SW 1271 (cell line): Measurements from ENCODE around the gene TCF7L2.

Experiments
- DNase-seq, 2 experiments: peaks; one replicate each; lab custom pipeline; 2025; lab: John Stamatoyannopoulos, UW

Gene TCF7L2

DNA sequence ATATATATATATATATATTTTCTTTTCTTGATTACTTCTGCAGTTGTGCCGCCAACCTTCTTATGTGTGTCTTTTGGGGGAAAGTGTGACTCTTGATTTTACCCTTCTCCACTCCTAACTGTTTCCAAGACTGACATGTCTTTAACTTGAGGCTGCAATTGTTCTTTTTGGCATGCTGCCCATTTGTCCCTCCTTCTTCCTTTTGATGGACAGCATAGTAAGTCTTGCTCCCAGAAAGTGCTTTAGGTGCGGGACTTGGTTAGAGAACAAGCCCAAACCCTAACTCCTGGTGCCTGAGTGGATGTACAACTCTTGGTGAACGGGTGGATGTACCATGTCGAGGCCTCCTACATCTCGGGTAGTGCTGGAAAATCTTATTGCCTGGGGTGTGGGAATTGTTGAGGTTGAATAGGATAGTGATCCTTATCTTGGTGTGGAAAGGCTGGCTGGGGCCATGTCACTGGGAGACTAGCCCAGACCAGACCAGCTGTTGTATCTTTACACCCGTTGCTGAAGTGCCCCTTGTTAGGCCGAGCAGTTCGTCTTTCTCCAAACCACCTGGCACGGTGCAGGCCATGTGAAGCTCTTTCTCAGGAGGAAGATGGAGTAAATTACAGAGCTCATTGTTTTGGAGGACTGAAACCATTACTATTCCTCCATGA, 16.3 kb downstream of the TCF7L2 start:
- DNase-seq: no peak

DNA sequence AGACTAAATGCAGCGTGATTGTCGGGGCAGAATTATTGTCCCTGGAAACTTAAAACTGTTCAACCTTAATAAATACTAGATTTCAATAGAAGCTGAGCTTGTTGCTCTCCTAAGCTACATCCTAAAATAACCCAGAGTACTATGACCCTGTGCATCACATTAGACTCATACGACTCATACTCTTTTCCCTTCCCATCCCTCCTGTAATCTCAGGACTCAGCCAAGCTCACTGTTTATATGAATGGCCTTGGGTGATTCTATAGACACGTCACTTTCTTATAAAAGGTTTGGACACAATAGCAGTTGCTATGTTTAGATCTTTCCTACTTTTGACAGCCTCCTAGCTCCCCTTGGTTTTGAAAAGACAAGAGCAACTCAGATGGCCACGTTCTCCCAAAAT, 17.2 kb downstream of the TCF7L2 start:
- DNase-seq: no peak

DNA sequence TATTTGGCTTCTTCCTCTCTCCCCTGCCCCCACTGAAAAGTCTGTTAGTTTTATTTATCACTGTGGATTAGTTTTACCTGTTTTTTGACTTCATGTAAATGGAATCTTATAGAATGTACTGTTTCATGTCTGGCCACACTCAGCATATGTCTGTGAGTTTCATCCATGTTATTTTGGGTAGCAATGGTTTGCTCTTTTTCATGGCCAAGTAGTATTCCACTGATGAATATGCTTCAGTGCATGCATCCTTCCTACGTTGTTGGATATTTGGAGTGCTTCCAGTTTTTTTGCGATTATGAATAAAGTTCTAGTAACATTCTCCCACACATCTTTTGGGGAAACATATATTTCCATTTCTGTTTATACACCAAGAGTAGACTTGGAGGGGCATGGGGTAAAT, 19.1 kb downstream of the TCF7L2 start:
- DNase-seq: no peak

DNA sequence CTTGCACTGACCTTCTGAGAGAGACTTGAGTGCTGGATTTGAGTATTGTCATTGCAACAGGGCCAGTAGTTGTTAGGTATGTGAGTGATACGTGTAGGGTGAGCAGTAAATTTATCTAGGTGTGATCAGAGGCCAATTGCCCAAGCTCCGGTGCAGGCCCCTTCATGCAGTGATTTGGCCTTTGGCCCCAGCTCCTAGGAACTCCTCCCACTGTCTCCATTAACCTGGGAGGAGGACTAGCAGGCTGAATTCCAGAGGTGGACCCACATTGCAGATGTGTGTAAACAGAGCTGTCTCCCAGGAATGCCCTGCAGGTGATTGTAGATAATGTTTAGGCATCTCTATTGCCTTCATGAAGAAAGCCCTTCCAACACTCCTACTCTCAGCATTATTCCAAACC, 19.5 kb downstream of the TCF7L2 start:
- DNase-seq: no peak

DNA sequence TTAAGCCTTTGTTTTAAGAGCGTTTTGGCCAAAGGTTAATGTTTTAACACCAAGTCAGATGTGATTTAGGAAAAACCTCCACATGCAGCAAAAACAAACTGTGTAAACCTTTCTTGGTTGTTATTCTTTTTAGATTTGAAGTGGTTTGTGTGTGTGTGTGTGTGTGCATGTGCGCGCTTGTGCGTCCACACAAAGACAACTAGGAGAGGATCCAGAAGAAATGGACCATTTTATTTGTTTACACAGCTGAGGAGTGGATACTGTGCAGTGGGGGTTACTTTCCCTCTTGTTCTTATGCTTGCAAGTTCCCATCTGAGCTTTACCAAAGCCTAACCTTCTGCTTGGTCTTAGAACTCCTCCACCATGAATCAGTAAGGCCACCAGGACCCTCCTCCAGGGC, 20.0 kb downstream of the TCF7L2 start:
- DNase-seq: no peak

DNA sequence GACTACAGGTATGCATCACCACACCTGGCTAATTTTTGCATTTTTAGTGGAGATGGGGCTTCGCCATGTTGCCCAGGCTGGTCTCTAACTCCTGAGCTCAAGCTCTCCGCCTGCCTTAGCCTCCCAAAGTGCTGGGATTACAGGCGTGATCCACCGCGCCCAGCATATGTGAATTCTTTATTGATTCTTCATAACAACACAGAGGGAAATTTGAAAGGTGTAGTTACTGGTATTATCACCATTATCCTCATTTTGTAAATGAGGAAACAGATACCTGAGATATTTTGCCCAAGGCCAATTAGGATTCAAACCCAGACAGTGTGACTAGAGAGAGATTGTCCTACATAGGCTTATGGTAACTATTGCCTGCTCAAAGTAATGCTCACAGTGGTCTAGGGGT, 22.6 kb downstream of the TCF7L2 start:
- no peak for DNase-seq

DNA sequence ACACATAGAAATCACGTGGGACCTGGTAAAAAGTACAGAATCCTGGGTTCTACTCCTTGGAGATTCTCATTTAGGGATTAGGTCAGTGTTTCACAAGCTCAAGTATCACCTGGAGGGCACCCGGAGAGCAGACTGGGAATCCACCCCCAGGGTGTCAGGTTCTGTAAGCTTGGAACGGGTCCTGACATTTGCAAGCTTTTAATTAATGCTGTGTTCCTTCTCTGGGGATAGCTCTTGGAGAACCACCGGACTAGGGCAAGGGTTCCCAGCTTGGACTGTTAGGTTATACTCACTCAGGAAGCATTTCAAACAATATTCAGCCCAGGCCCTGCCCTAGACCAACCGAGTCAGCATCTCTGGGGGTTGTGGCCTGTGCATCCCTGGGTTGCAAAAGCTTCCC, 23.0 kb downstream of the TCF7L2 start:
- no peak for DNase-seq

DNA sequence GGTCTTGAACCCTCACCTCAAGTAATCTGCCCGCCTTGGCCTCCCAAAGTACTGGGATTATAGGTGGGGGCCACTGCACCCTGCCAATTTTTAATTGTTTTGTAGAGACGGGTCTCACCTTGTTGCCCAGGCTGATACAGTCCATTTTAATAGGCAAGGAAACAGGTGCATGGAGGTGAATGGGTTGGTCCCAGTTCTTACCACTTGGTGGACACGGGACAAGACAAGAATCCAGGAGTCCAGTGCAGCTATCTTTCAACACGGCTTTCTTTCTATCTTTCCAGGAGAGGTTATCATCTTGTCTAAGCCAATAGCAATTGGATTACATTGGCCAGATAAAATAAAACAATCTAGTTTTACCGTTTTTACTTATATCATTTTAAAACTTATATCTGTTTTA, 23.8 kb downstream of the TCF7L2 start:
- no peak for DNase-seq

DNA sequence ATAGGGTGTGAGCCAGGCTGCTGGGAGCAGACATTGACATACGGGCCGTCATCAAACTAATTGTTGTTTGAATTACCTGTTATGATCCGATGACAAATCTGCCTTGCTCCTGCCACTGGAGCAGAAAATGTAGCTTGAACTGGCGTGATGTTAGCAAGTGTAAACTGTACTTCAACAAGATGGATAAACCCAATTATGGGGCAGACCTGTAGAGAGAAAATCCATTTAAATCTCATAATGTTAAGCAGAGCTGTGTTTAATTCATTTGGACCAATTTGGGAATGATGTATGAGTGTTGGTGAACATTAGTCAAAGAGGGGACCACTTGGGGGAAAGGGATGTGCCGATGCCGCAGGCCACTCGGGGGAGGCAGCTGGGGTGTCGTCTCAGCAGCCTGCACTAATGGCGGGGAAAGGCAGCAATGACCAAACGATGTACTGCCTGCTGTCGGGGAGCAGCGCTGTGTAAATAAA, 27.4 kb downstream of the TCF7L2 start:
- DNase-seq: no peak

DNA sequence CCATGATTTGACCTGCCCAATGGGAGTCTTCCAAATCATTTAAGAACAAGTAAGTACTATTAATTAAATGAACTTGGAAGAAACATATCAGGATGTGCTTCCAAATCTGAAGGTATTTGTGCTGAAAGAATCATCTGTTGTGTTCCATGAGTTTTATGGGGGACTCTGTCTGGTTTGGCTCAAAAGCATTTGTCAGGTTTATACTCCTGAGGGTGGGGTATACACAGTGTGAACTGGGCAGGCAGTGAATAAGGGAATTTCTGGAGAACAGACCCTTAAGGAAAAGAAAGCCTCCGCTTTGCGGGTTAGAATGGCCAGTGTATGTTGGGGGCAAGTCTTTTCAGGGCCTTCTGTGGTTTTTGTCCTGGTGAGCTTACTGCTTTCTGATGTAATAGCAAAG, 29.9 kb downstream of the TCF7L2 start:
- no peak for DNase-seq

DNA sequence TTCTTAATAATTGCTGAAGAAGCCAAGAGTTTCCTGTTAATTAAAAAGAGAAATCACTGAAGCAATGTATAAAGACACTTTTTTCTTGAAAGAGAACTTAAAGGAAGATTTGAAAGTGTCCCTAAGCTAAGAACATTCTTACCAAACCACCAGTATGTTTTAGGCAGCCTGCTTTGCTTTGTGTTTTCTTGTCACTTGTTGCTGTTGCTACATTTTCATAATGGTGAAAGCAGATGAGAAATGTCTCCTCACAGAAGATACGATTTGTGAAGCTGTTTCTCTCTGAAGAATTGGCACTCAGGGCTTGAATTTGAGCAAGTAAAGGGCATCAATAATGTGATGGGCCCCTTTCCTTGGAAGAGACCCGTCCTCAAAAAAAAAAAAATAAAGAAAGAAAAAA, 30.9 kb downstream of the TCF7L2 start:
- no peak for DNase-seq

DNA sequence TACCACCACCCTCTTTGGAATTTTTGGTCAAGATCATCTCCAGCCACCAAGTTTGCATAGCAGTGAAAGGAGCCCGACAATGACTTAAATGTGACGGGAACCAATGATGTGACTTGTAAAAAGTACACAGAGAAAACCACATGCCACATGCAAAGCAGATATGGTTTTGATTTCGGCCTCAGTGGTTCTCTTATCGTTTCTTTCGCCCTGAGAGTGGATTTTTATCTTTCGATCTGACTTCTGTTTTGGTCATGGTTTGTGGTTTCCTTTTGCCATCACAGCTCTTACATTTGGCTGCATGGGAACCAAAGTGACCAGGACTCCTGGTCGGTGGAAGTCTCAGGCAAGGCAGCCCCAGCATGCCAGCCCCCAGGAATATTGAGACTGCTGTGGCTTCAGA, 31.5 kb downstream of the TCF7L2 start:
- no peak for DNase-seq

DNA sequence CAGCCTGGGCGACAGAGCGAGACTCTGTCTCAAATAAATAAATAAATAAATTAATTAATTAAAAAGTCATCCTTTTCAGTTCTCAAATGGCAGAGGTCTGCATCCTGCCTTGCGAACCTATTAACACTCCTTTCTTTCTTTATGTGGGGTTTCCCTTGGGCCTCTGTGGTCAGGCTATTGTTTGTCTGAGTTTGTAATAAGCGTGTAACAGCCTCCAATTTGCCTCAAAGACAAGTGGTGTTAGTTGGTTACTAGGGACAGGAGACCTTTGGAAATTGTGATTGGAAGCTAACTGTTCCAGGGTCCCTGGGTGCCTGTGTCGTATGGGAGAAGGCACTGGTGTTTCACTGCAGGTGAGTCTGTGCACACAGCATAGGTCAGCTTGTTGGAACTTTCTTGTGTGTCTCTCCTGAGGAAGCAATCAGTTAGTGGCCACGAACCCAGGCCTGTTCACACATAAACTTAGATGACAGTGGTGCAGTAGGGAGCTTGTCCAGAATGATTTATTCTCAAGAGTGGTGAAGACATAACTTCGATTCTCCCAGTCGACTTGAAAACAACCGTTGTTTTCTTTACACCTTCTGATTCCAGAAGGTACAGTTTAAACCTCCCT, 33.5 kb downstream of the TCF7L2 start:
- no peak for DNase-seq

DNA sequence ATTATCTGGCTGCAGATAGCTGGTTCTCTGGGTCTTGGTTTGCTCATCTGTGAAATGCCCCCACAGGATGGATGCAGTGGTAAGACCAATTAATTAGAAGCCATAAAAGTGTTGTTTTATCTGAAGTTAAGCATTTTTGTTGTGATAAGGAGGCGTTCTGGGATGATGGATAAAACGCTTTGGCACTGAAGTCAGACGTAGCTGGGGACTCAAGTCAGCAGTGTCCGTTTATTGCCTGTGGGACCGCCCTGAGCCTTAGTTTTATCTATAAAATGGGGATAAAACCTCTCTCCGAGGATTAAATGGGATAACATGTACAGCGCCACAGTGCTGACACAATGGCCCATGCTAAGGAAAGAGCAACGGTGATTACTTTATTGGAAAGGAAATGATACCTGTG, 34.7 kb downstream of the TCF7L2 start:
- DNase-seq: no peak

DNA sequence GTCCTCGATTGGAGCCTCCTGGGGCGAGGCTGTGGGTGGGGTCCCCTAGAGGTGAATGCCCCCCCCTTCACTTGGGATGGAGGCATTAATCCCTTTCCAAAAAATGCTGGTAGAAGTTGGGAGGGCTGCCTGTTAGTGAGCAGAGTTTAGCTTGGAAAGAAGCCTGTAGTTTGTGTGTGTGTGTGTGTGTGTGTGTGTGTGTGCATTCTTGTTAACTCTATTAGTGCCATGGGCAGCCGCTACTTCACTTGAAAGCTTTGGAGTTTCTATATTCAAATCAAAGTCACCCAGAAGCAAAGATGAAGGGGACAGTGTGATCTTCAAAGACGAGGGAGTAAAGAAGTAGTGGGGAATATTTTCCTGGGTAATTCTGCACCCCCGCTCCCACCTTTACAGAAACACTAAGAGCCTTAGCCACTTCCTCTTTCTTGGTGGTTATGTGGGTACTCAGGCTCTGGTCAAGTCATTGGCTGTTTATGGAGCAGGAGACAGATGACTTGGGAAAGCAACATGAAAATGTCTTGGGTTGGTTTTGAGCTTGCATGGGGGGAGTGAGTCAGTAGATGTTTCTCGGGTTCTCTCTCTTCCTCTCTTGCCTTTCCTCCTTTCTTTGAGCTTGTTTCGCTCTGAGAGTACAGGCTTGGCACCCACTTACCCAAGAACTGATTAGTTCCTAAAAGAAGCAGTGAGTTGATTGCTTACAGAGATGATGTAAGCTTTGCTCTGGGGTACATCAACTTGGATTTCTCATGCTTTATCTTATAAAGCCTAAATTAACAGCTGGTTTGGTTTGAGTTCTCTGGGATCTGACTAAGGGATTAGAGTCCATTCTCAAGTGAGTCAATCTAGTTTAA, 35.9 kb downstream of the TCF7L2 start:
- DNase-seq: no peak

DNA sequence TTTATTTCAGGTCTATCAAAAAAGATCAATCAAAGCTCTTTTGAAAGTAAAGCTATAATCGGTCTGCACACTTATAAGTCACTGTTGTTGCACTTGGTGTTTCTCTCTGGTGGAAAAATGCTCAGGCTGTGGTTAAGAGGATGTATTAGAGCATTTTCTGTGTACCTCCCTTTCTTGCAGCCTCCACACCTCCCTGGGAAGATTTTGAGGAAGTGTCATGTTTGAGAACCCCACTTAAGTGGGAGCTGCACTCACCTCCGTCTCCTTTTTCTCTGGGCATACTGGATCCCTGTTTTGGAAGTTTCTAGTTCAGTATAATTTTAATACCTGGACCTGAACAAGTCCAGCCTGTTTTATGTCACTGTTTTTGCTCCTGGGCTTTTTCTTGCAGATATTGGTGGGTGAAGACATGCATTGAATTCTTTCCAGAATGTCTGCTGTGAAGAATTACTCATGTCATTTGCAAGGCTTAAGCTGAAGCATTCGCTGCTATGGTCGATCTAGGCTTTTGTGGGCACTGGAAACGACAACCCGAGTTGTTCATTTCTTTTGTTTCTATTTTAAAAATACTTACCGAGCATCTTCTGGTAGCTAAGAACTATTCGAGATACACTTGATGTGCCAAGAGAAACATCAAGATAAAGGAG, 36.6 kb downstream of the TCF7L2 start:
- DNase-seq: no peak

DNA sequence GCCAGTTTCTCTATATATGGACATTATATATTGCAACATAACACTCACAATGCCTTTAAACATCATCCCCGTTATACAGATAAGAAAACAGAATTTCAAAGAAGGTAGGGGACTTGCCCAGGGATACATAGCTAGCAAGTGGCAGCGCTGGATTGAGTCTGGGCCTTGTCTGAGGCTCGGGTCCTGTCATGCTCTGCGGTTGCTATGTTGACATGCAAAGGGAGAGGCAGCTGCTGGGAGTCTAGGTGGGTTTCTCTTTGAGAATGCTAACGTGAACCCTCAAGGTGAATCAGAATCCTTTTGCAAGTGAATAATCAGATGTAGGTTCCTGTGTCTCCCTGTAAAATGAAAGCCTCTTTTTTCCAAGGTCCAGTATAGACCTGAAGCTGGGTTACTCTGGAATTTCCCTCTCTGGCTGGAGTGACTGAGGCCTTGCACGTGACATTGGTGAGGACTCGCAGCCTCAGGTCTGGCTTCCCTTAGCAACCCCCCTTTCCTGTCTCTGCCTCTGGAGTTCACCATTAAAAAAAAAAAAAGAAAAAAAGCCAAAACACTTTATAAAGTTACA, 38.9 kb downstream of the TCF7L2 start:
- no peak for DNase-seq

DNA sequence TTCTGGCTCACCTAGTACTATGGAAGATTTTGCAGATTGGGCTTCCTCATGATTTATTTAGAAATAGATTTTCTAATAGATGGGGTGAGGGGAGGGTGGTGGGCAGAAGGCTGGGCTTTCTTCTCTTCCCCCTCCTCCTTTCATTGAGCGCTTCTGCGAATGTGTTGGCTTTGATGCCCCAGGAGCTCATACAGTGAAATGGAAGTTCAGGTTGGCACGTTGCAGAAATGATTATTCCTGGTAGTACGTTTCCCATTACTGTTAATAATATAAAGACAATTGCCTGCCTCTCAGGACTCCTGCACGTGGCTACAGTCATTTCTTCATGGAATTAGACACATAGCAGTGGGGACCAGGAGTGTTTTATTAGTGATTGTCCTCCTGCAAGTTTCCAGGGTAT, 39.8 kb downstream of the TCF7L2 start:
- no peak for DNase-seq

DNA sequence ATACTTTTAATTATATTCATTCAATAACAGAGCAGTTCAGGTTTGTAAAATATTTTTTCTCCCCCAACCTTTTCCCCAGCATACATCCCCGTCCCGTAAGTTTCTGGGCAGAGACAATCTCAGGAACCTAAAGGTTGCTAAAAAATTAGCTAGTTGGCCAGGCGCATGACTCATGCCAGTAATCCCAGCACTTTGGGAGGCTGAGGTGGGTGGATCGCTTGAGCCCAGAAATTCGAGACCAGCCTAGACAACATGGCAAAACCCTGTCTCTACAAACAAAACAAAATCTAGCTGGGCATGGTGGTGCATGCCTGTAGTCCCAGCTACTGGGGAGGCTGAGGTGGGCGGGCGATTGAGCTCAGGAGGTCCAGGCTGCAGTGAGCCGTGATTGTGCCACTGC, 40.2 kb downstream of the TCF7L2 start:
- DNase-seq: no peak

DNA sequence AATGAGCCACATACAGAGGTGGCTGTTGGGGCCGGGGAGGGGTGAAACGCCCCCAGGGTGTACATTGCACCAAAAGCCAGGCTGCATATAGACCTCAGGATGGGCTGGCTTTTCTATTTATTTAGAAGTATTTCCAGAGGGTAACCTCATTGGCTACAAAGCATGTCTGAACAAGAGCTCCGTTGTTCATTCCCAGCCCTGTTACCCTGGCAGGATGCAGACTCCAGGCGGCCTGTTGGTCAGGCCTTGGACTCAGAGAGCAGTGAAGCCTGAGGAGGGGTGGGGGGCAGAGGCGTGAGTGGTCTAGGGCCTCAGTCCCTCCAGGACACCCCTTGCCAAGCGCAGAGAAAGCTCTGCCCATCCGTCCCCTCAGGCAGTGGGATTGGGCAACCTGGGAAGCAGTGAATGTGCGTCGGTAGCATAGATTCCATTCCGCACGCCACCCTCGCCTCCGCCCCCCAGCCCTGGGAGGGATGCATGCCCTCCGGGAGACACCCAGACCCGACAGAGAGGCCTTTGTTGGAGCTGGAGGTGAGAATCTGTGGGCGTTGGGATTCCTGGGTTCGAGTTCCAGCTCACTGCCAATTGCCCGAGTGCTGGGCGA, 41.9 kb downstream of the TCF7L2 start:
- DNase-seq: no peak

DNA sequence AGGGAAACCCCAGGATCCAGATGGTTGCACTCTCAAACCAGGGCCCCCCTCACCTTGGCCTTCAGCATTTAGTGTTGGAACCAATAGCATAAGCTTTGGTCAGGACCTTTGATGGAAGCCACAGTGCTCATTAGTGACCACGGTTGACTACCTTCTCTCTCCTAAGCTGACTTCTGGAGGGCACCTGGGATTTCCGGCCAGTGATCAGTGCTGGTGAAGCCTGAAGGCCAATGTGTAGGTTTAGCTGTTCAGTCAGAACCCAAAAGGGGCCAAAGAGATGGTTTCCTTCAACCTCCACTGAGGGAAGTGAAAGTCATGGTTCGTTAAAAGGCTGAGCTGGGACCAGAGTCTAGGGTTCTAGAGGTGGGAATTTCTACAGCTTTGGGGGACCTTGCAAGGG, 46.4 kb downstream of the TCF7L2 start:
- DNase-seq: no peak

DNA sequence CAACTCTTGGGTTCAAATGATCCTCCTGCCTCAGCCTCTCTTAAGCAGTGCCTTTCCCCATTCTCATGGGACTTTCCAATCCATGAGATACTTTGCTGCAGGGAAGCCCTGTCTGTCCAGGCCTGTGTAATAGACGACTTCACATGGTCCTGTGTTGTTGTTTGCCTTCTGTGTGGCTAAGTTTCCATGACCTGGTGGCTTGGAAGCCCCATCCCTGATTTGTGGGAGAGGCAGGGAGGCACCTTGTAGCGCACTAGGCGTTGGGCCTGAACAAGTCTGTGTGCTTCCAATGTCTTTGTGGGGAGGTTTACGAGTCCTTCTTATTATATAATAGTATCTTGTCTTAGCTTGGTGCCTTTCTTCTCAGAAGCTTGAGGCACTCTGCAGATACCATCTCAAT, 49.1 kb downstream of the TCF7L2 start:
- no peak for DNase-seq
